HEK293T (cell line): ENCODE results near the gene HSD3B7.

Source experiments
- CTCF ChIA-PET: fragments of 350-600 bp; formaldehyde crosslinking; extraction: SDS; loops from one replicate; lab custom pipeline; 2021; ENCODE audit warnings: antibody characterized with exemption, inconsistent platforms; lab: Yijun Ruan, JAX
- POLR2A ChIA-PET: fragments of 350-600 bp; formaldehyde crosslinking; extraction: SDS; loops from one replicate; lab custom pipeline; 2020; ENCODE audit warnings: antibody characterized with exemption, inconsistent platforms; lab: Yijun Ruan, JAX
- DNase-seq: peaks from one replicate; pipeline ENCODE4 v3.0.0; 2012; ENCODE audit warnings: mixed read lengths; ENCODE audit errors: extremely low spot score
- ARNT ChIP-seq: fragments of 450-650 bp; IDR thresholded peaks from 2 replicates; pipeline ENCODE4 v1.6.1; 2017; ENCODE audit warnings: mild to moderate bottlenecking
- BHLHE40 ChIP-seq: fragments of 450-650 bp; IDR thresholded peaks from 2 replicates; pipeline ENCODE4 v1.6.1; 2016; ENCODE audit warnings: mild to moderate bottlenecking, moderate library complexity, borderline replicate concordance
- CTBP1 ChIP-seq: fragments of 450-650 bp; IDR thresholded peaks from 2 replicates; pipeline ENCODE4 v1.6.1; 2016; ENCODE audit warnings: borderline replicate concordance
- ELF4 ChIP-seq: fragments of 450-650 bp; IDR thresholded peaks from 2 replicates; pipeline ENCODE4 v1.6.1; 2017; ENCODE audit warnings: antibody characterized with exemption
- FOXA1 ChIP-seq: fragments of 450-650 bp; IDR thresholded peaks from 2 replicates; pipeline ENCODE4 v1.6.1; 2016; ENCODE audit warnings: mild to moderate bottlenecking
- FOXK2 ChIP-seq: fragments of 450-650 bp; IDR thresholded peaks from 2 replicates; pipeline ENCODE4 v1.6.1; 2016; ENCODE audit warnings: mild to moderate bottlenecking
- FOXM1 ChIP-seq: fragments of 450-650 bp; IDR thresholded peaks from 2 replicates; pipeline ENCODE4 v1.6.1; 2017; ENCODE audit warnings: mild to moderate bottlenecking, borderline replicate concordance
- HDGF ChIP-seq: fragments of 450-650 bp; IDR thresholded peaks from 2 replicates; pipeline ENCODE4 v1.6.1; 2017; ENCODE audit warnings: antibody characterized with exemption, borderline replicate concordance
- L3MBTL2 ChIP-seq: fragments of 450-650 bp; conservative IDR thresholded peaks from 2 replicates; pipeline ENCODE4 v1.6.1; 2016; ENCODE audit warnings: mild to moderate bottlenecking
- LEF1 ChIP-seq: fragments of 450-650 bp; IDR thresholded peaks from 2 replicates; pipeline ENCODE4 v1.6.1; 2017; ENCODE audit warnings: mild to moderate bottlenecking, borderline replicate concordance
- NFRKB ChIP-seq: fragments of 450-650 bp; IDR thresholded peaks from 2 replicates; pipeline ENCODE4 v1.6.1; 2016; ENCODE audit warnings: mild to moderate bottlenecking, moderate library complexity
- PKNOX1 ChIP-seq: fragments of 450-650 bp; IDR thresholded peaks from 2 replicates; pipeline ENCODE4 v1.6.1; 2016
- SP1 ChIP-seq: fragments of 450-650 bp; IDR thresholded peaks from 2 replicates; pipeline ENCODE4 v1.6.1; 2017
- SUZ12 ChIP-seq: fragments of 450-650 bp; IDR thresholded peaks from 2 replicates; pipeline ENCODE4 v1.6.1; 2016; ENCODE audit warnings: mild to moderate bottlenecking
- TARDBP ChIP-seq: fragments of 450-650 bp; IDR thresholded peaks from 2 replicates; pipeline ENCODE4 v1.6.1; 2016
- ZNF384 ChIP-seq: fragments of 450-650 bp; IDR thresholded peaks from 2 replicates; pipeline ENCODE4 v1.6.1; 2016

Gene HSD3B7

DNA sequence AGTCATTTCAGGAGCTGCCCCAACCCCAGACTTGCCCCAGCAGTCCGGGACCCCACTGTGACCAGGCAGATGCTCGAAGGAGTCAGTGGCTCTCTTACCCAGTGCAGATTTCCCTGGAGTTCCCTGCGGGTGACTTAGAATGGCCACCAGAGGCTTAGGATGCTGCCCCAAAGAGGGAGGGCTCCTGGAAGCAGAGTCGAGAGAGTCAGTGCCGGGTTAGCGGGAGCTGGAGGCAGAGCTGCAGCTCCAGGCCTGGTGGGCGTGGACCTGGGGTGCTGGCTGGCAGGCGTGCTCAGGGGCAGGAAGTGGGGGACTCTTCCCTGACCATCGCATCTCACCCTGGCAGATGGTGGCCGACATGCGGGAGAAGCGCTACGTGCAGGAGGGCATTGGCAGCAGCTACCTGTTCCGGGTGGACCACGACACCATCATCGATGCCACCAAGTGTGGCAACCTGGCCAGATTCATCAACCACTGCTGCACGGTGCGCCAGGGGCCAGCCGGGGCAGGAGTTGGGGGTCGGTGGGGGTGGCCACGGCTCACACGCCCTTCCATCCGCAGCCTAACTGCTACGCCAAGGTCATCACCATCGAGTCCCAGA is 1.6 kb upstream of the HSD3B7 start:
- DNase-seq, result no peak
- TF ChIP-seq SUZ12 (no peak), FOXK2 (no peak), BHLHE40 (no peak), L3MBTL2 (no peak), SP1 (no peak), NFRKB (no peak), LEF1 (no peak), TARDBP (no peak), HDGF (no peak), PKNOX1 (no peak), ARNT (no peak), FOXA1 (no peak), FOXM1 (no peak), ZNF384 (no peak), CTBP1 (no peak), ELF4 (no peak)
- POLR2A ChIA-PET, result interaction anchor here (0.8 to 2.3 kb wide), 9 partner anchors 17 to 1168 kb away, joined by 3 to 7 read pairs (median 3); partner anchors contain the start of genes PAGR1, STX4, ZNF646 and ZNF668
- CTCF ChIA-PET, result interaction anchor here (0.6 to 2.2 kb wide), 10 partner anchors 16 to 1167 kb away, joined by 3 to 20 read pairs (median 6); partner anchors contain the start of genes FUS, ORAI3, PAGR1 and ZNF843

GRCh38 chr16:30983898-30984610 is 953 bp upstream of the HSD3B7 start:
- DNase-seq, result no peak
- TF ChIP-seq FOXM1 (no peak), LEF1 (no peak), BHLHE40 (no peak), NFRKB (no peak), ELF4 (no peak), CTBP1 (no peak), PKNOX1 (no peak), SUZ12 (no peak), SP1 (no peak), HDGF (no peak), FOXK2 (no peak), FOXA1 (no peak), ARNT (no peak), ZNF384 (no peak), TARDBP (no peak), L3MBTL2 (no peak)
- ChIA-PET CTCF (interaction anchor here (0.5 to 2.2 kb wide), 27 partner anchors 9 to 1177 kb away, joined by 3 to 20 read pairs (median 4); partner anchors contain the start of genes FUS, KAT8, ORAI3 and PAGR1), POLR2A (interaction anchor here (0.7 to 2.3 kb wide), 13 partner anchors 11 to 1177 kb away, joined by 3 to 11 read pairs (median 4); partner anchors contain the start of genes MAZ, PAGR1, STX4 and ZNF646)

DNA sequence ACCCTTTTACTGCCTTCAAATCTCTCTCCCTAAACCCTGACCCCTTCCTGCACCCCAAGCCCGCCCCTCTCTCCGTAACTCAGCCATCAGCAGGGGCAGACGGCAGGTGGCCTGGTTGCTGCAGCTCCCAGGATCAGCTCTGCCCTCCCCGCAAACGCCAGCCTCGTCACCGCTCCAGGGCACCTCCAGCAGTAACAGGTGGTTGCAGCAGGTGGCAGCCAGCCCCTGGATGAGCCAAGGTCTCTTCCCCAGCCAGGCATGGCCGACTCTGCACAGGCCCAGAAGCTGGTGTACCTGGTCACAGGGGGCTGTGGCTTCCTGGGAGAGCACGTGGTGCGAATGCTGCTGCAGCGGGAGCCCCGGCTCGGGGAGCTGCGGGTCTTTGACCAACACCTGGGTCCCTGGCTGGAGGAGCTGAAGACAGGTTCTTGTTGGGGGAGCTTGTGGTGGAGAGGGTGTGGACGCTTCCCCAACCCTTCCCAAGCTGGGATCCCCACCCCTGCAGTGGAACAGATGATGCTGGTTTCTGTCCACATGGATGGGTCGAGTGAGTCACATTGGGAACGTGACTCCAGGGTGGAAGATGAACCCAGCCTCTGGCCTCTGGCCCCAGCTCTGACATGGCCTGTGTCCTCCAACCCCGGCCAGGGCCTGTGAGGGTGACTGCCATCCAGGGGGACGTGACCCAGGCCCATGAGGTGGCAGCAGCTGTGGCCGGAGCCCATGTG is 558 bp downstream of the HSD3B7 start:
- no peak for TF ChIP-seq BHLHE40
- no peak for TF ChIP-seq LEF1
- TF ChIP-seq ARNT, result no peak
- no peak for TF ChIP-seq FOXA1
- TF ChIP-seq SUZ12, result no peak
- no peak for TF ChIP-seq CTBP1
- no peak for TF ChIP-seq FOXK2
- TF ChIP-seq HDGF, result no peak
- TF ChIP-seq ELF4, result no peak
- no peak for TF ChIP-seq TARDBP
- no peak for TF ChIP-seq ZNF384
- TF ChIP-seq L3MBTL2, result no peak
- TF ChIP-seq SP1, result no peak
- TF ChIP-seq FOXM1, result no peak
- TF ChIP-seq NFRKB, result no peak
- TF ChIP-seq PKNOX1, result no peak
- no peak for DNase-seq
- POLR2A ChIA-PET, result interaction anchor here (1.0 to 1.7 kb wide), 5 partner anchors 10 to 1178 kb away, joined by 4 to 11 read pairs (median 5); partner anchors contain the start of genes MAZ, PAGR1, ZNF646 and ZNF668
- CTCF ChIA-PET, result interaction anchor here (0.8 to 2.1 kb wide), 14 partner anchors 8 to 1174 kb away, joined by 3 to 20 read pairs (median 4); partner anchors contain the start of gene PRRT2

- ChIA-PET POLR2A (interaction anchor here (1.6 kb wide), 1 partner anchor 12 kb away, joined by 6 read pairs; no protein-coding TSS in a partner anchor), CTCF (interaction anchor here (0.8 to 1.5 kb wide), 5 partner anchors 86 to 1175 kb away, joined by 3 to 4 read pairs (median 3); partner anchors contain the start of gene PRRT2)
- no peak for DNase-seq
- TF ChIP-seq LEF1 (no peak), L3MBTL2 (no peak), TARDBP (no peak), SUZ12 (no peak), ARNT (no peak), SP1 (no peak), CTBP1 (no peak), FOXK2 (no peak), NFRKB (no peak), FOXM1 (no peak), ZNF384 (no peak), HDGF (no peak), FOXA1 (no peak), ELF4 (no peak), BHLHE40 (no peak), PKNOX1 (no peak)
Measured at GRCh38 chr16:30986129-30986991, 1.4 kb downstream of the HSD3B7 start.
